Measurements from ENCODE around the gene TTN.

DNA sequence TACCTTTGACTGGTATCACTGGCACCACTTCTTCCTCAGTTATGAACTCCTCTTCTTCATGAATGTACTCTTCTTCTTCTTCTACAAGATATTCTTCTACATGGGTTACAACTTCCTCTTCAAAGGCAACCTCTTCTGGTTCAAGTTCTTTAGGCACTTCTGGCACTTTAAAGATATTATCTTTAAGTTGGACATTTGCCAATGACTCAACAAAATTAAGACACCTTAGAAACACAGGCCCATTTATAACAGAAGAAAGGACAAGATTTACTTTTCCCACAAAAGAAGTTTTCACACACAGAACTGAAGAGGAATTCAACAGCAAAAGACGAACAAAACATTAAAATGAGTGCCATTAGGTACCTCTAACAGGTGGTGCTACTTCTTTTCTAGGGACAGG lies 127.3 kb downstream of the TTN start:
- no peak for TF ChIP-seq POLR2AphosphoS5 (IDR thresholded peaks at IDR 0.05; ENCODE audit: insufficient read depth in 1 of 2, low read depth in 1 of 2)
- no peak for TF ChIP-seq CTCF (IDR thresholded peaks at IDR 0.05)
- TF ChIP-seq POLR2A (IDR thresholded peaks at IDR 0.05) = no peak

Measured in vagina (tissue), 2 donors.